HG03460 (cell line): ENCODE measurements around the gene ZFYVE21.

Experiments
- ATAC-seq: cut with Tn5 transposase; IDR thresholded peaks from one replicate; pipeline ENCODE4 v1.9.1; 2021; ENCODE audit not compliant: unreplicated experiment

ZFYVE21 gene

DNA sequence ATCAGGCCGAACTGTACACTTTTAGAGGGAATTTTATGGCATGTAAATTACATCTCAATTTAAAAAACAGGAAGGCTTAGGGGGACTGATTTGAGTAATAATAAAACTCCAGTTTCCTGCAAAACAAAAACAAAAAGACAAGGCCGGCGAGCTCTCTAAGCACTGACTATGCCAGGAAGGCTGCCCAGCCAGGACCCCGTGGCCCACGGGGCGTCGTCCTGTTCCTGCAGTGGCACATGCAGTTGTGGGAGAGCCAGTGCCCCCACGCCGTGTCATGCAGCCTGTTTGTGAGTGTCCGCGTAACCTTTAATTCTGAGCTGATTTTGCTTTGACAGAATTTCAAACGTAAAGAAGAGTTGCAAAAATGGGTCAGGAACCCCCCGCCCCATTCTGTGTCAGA, 10.9 kb upstream of the ZFYVE21 start:
- ATAC-seq, result no peak

- no peak for ATAC-seq
Observed at GRCh38 chr14:103705118-103705503, 10.5 kb upstream of the ZFYVE21 start.

- no peak for ATAC-seq
Observed at GRCh38 chr14:103705504-103706284, 9.9 kb upstream of the ZFYVE21 start.

GRCh38 chr14:103706551-103707328, 8.9 kb upstream of the ZFYVE21 start:
- ATAC-seq, result no peak

GRCh38 chr14:103707329-103708263, 8.0 kb upstream of the ZFYVE21 start:
- no peak for ATAC-seq

- ATAC-seq, result no peak
Observed at GRCh38 chr14:103708750-103709187, 6.8 kb upstream of the ZFYVE21 start.

- ATAC-seq, result no peak
Observed at GRCh38 chr14:103709814-103710213, 5.8 kb upstream of the ZFYVE21 start.

DNA sequence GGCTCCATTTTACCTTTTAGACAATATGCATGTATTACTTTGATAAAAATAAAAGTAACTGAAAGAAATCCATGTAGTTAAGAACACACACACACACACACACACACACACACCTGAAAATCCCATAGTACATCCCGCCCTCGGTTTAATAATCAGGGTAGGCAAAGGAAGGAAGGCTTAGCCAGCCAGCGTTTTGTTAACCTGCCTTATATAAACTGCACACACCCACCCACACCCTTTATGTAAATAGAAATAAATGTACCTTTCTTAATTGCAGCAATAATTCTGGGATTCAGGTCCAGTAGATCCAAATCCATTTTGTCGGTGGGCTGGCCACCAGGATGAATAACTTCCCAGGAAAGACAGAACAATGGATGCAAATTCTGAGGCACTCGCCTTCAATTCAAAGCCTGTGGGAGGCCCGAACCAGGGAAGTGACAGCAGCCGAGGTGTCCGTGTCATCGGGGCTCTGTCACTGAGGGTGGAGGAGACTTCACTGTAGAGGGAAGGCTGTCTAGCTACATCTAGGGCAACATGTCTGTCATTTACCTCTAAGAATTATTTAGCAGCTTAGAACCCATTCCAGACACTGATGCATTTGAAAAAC, 4.7 kb upstream of the ZFYVE21 start:
- ATAC-seq, result no peak

DNA sequence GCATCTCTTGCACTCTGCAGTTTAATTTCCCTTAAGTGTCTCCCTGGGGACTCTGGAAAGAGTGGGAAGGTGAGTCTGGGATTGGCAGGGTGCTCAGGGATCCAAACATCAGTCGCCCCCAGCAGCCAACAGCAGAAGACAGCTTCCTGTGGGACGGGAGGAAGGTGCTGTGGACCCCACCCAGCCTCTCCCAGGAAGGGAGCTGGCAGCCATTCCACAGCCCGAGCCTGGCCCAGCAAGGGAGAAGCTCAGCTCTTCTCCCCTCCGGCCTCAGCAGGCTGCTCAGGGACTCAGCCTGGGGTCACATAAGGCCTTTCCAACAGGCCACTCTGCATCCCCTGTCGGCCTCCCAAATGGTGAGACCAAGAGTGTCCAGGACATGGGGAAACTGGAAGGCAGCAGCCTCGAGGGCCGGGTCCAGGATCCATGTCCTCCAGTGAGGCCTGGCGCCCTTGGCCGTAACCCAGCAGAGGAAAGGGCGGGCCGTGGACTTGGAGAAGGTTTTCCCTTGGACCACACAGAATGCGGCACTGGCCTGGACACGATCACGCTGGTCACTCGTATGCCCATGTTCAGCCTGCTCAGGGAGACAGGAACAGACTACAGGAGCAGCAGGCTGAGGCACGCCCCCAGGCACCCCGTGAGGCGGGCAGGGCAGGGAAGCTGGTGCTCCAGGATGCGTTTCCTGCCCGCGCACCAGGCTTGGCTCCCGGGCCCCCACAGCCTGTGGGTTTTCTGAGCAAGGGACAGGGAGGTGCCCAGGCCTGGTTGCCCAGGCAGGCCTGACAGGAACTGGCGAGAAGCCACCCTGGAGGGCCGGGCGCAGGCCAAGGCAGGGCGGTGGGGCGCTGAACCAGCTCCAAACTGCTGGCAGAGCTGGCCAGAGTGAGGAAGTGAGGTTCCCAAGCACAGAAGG, 3.8 kb upstream of the ZFYVE21 start:
- ATAC-seq, result no peak

DNA sequence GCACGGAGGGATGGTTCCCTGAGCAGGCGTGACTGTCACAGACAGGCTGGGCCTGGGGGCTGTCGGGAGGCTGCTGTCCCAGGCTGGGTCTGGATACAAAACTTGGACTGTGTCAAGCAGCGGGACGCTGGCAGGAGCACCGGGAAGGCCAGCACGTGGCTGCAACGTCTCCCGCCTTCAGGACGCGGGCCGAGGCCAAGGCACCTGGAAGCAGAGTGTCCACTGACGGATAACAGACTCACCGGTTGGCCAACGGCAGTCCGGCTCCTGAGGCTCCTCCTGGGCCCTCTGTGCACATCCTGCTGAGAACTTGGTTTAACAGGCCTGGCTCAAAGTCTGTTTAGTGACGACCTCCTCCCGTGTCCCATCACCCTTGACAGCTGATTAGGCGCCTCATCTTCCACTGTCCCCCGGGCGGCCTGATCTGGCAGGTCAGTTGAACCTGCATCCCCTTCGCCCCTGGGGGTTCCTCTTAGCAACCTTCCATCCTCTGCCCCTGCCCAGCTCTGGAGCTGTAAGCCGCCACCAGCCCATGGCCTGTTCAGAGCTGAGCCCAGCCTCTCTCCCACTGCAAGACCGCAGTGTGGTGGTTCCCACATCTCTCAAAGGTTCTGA, 2.9 kb upstream of the ZFYVE21 start:
- ATAC-seq, result no peak

DNA sequence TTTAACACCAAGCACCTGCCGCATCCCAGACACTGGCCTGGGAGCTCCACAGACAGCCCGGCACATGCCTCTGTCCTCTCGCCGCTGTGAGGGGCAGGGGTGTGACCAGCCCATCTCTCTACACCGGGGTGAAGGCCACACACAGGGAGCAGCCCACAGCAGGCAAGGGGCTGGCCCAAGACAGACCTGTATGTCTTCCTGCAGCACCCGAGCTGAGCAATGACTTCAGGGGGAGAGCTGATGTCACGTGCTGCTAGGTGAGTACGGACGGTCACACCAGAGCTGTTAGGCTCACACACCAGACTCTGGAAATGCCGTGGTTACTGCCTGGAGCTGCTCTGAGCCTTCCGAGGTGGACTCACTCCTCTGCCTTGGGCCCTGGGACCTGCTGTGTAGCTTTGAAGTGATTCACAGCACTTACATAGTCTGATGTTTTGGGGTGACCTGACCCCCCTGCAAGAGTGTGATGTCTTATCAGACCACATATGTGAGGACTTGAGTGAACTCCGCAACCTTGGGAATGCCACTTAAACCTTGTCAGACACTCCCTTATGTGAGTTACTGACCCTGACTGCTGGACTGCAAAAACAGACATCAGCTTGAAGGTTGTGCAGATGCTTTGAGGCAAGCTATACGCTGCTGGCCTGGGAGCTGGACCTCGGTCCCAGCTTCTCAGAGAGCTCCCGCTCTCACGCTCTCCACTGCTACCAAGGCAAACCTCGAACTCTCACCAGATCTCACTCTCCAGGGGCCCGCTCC, 2.1 kb upstream of the ZFYVE21 start:
- no peak for ATAC-seq

DNA sequence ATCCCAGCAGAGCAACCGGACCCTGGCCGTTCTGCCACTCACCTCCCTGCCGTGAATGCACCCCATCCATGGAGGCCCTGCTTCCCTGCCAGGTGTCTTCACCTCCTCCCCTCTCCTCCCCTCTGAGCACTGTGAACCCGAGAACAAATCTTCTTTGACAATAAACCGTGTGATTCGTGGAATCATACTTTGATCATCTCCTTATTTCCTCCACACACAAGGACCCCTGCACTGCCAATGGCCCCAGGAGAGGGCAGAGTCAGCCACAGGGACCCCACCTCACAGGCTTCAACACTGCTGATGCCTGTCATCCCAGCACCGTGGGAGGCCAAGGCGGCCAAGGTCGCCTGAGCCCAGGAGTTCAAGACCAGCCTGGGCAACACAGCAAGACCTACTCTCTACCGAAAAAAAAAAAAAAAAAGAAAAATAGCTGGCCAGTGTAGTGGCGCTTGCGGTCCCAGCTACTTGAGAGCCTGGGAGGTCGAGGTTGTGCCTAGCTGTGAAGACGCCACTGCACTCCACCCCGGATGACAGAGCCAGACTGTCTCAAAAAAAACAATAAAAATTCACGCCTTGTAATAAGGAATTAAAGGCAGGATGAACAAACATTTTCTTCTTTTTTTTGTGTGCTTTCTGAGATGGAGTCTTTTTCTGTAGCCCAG, 1.4 kb upstream of the ZFYVE21 start:
- ATAC-seq, result no peak

DNA sequence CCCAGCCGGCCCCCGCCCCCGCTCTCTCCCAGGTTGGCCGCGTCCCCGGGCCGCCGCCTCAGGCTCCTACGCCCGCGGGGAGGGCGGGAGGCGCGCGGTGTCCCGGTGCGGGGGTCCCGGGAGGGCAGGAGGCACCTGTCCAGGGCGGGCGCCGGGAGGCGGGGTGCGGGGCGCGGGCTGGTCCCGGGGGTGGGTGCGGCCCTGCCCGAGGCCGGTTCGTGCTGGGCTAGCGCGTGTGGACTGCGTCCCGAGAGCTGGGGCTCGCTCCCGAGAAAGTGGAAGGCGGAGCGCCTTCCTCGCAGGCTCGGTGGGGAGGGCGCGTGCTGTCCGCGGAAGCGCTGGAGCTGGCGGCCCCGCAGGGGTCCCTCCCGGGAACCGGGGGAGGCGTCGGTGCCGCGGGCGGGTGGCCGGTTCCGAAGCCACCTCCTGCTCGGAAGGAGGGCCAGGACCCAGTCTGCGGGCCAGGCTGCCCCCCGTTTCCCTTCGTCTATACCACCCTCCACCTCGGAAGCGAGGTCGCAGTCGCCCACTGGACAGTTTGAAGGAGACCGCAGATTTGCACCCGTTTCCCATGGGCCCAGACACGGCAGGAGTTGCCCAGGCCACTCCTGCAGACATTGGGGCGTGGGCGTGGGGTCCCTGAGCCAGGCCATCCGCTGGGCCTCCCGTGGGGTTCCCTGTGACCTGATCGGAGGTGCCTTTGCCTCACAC, 636 bp downstream of the ZFYVE21 start:
- ATAC-seq, result no peak

GRCh38 chr14:103716899-103717411, 1.3 kb downstream of the ZFYVE21 start:
- ATAC-seq, result no peak

DNA sequence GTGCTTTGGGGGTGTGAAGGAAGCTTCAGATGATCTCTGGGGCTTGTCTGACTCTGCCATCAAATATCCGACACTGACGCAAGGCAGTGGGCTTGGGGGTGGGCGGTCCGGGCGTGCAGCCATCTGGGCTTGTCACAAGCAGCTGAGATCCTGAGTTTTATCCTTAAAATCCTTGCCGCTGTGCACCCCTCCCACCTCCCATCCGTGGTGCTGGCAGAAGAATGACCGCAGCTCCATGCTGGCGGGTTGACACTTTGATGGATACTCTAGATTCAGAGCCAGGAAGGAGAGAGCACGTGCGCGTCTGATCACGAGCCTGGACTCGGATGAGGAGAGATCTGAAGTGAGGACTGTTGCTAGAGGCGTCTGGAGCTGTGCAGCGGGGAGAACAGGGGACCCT, 3.0 kb downstream of the ZFYVE21 start:
- ATAC-seq, result no peak

- ATAC-seq, result no peak
Observed at GRCh38 chr14:103719751-103720150, 4.1 kb downstream of the ZFYVE21 start.
